ENCODE measurements around the gene GLT1D1. TPM values are rescaled to one million over a fixed set of nuclear protein-coding genes. Genes with fewer than 3 reads are reported as not detected.

Gene GLT1D1
- total RNA-seq, 1 donor from 2014 or later, result 6.5 TPM

GRCh38 chr12:128813883-128814282, 39.4 kb upstream of the GLT1D1 start:
- H3K4me3 Mint-ChIP-seq (ENCODE audit: low read depth), result no peak overlapping the region

GRCh38 chr12:128814411-128815261, 38.6 kb upstream of the GLT1D1 start:
- no peaks in the 10 kb centered on the region for H3K27me3 Mint-ChIP-seq
- H3K36me3 Mint-ChIP-seq (ENCODE audit: insufficient read depth), result peaks cover 21% of the 10 kb centered on the region
- H3K4me1 Mint-ChIP-seq (ENCODE audit: low read depth), result peaks cover 20% of the 10 kb centered on the region
- no peaks in the 10 kb centered on the region for H3K9me3 Mint-ChIP-seq (ENCODE audit: low read depth)
- peak overlapping the region; percentile 39 for H3K27ac Mint-ChIP-seq
- DNase-seq (ENCODE audit: low spot score, unreplicated experiment), result no peak
- H3K4me3 Mint-ChIP-seq (ENCODE audit: low read depth), result no peak overlapping the region
- TF ChIP-seq CTCF (IDR thresholded peaks at IDR 0.05; ENCODE audit: unreplicated experiment), result no peak

More at GRCh38 chr12:128813883-128814282, 39.4 kb upstream of the GLT1D1 start:
- Mint-ChIP-seq H3K36me3 (ENCODE audit: insufficient read depth) (peaks cover 22% of the 10 kb centered on the region), H3K9me3 (ENCODE audit: low read depth) (no peaks in the 10 kb centered on the region), H3K27ac (no peak overlapping the region), H3K27me3 (no peaks in the 10 kb centered on the region), H3K4me1 (ENCODE audit: low read depth) (peaks cover 20% of the 10 kb centered on the region)
- no peak for DNase-seq (ENCODE audit: low spot score, unreplicated experiment)
- TF ChIP-seq CTCF (IDR thresholded peaks at IDR 0.05; ENCODE audit: unreplicated experiment), result no peak

GRCh38 chr12:128815779-128816642, 37.3 kb upstream of the GLT1D1 start:
- TF ChIP-seq CTCF (IDR thresholded peaks at IDR 0.05; ENCODE audit: unreplicated experiment), result no peak
- Mint-ChIP-seq H3K4me1 (ENCODE audit: low read depth) (peaks cover 23% of the 10 kb centered on the region), H3K4me3 (ENCODE audit: low read depth) (no peak overlapping the region), H3K36me3 (ENCODE audit: insufficient read depth) (peaks cover 24% of the 10 kb centered on the region), H3K27ac (peak overlapping the region; percentile 41), H3K27me3 (no peaks in the 10 kb centered on the region), H3K9me3 (ENCODE audit: low read depth) (no peaks in the 10 kb centered on the region)
- no peak for DNase-seq (ENCODE audit: low spot score, unreplicated experiment)

- Mint-ChIP-seq H3K9me3 (ENCODE audit: low read depth) (no peaks in the 10 kb centered on the region), H3K27ac (peak overlapping the region; percentile 41), H3K4me1 (ENCODE audit: low read depth) (peaks cover 25% of the 10 kb centered on the region), H3K4me3 (ENCODE audit: low read depth) (no peak overlapping the region), H3K27me3 (no peaks in the 10 kb centered on the region), H3K36me3 (ENCODE audit: insufficient read depth) (peaks cover 28% of the 10 kb centered on the region)
- DNase-seq (ENCODE audit: low spot score, unreplicated experiment), result no peak
- TF ChIP-seq CTCF (IDR thresholded peaks at IDR 0.05; ENCODE audit: unreplicated experiment), result no peak
Observed at GRCh38 chr12:128816643-128816920, 36.7 kb upstream of the GLT1D1 start.

Data from progenitor cell of endocrine pancreas (in vitro differentiated cells).